DND-41 (cell line): ENCODE data around the gene ZDHHC22.

ENCODE experiments used
- EZH2 ChIP-seq: IDR thresholded peaks from 3 replicates; pipeline ENCODE4 v1.6.1; 2012; ENCODE audit warnings: borderline replicate concordance, low read depth, mild to moderate bottlenecking, moderate library complexity, low read length, inconsistent platforms; ENCODE audit not compliant: severe bottlenecking
- TF ChIP-seq, protein P1 (sequence below): IDR thresholded peaks from 2 replicates; pipeline ENCODE4 v1.5.1; 2012; ENCODE audit warnings: borderline replicate concordance, low read length, moderate library complexity, mild to moderate bottlenecking; ENCODE audit not compliant: poor library complexity, severe bottlenecking; ENCODE audit errors: extremely low read depth

DNA sequence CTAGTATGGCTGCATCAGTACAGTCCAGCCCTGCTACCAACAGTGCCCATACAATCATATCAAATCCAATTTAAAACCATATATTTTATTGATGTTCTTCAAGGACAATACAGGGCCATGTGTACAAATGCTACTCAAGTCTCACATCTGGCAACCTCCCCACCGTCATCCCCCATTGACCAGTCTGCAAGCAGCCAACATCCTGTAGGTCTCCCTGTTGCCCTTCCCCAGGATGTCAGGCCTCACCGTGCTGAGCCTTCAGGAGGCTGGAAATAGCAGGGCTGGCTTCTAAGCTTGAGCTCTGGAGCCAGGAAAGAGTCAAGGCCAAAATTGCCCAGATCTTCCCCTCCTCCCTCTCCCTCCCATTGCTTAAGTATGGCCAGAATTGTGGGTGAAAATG lies 10.4 kb downstream of the ZDHHC22 start:
- TF ChIP-seq, protein P1, sequence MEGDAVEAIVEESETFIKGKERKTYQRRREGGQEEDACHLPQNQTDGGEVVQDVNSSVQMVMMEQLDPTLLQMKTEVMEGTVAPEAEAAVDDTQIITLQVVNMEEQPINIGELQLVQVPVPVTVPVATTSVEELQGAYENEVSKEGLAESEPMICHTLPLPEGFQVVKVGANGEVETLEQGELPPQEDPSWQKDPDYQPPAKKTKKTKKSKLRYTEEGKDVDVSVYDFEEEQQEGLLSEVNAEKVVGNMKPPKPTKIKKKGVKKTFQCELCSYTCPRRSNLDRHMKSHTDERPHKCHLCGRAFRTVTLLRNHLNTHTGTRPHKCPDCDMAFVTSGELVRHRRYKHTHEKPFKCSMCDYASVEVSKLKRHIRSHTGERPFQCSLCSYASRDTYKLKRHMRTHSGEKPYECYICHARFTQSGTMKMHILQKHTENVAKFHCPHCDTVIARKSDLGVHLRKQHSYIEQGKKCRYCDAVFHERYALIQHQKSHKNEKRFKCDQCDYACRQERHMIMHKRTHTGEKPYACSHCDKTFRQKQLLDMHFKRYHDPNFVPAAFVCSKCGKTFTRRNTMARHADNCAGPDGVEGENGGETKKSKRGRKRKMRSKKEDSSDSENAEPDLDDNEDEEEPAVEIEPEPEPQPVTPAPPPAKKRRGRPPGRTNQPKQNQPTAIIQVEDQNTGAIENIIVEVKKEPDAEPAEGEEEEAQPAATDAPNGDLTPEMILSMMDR = no peak
- TF ChIP-seq EZH2 = no peak
